ENCODE results near the gene TELO2. TPM values are rescaled to one million over a fixed set of nuclear protein-coding genes. Genes with fewer than 3 reads are reported as not detected.

Gene TELO2
- total RNA-seq, 4 donors from 2014 or later: 37.1 to 84.6 (median 45.3) TPM

GRCh38 chr16:1502092-1503004 is 9.2 kb downstream of the TELO2 start:
- no peak for DNase-seq (ENCODE audit: low spot score in 2 of 2)
- H3K36me3 ChIP-seq: peaks cover 0 to 97% (median 25%) of the 10 kb centered on the region in 3 donors
- WGBS, 2 donors: 97 to 98% methylated on average over 25 to 26 of the region's 42 CpGs

GRCh38 chr16:1503110-1503955 is 10.2 kb downstream of the TELO2 start:
- H3K4me1 ChIP-seq: no peaks in the 10 kb centered on the region
- DNase-seq (ENCODE audit: low spot score in 2 of 2): no peak
- 95 to 96% methylated on average over 37 of the region's 37 CpGs for WGBS, 2 donors
- H3K36me3 ChIP-seq: peaks cover 0 to 94% (median 25%) of the 10 kb centered on the region in 3 donors
- no peak overlapping the region for H3K27ac ChIP-seq
- no peaks in the 10 kb centered on the region for H3K9me3 ChIP-seq
- TF ChIP-seq CTCF (IDR thresholded peaks at IDR 0.05) (no peak), EP300 (IDR thresholded peaks at IDR 0.05) (no peak), POLR2A (IDR thresholded peaks at IDR 0.05) (no peak)
- H3K4me3 ChIP-seq: no peak overlapping the region
- H3K27me3 ChIP-seq: no peaks in the 10 kb centered on the region

More at GRCh38 chr16:1502092-1503004, 9.2 kb downstream of the TELO2 start:
- H3K4me1 ChIP-seq: no peaks in the 10 kb centered on the region
- H3K27ac ChIP-seq: no peak overlapping the region
- H3K27me3 ChIP-seq: no peaks in the 10 kb centered on the region
- H3K9me3 ChIP-seq: no peaks in the 10 kb centered on the region
- no peak for TF ChIP-seq EP300 (IDR thresholded peaks at IDR 0.05)
- H3K4me3 ChIP-seq: no peak overlapping the region

GRCh38 chr16:1505073-1505844 is 12.1 kb downstream of the TELO2 start:
- 90 to 95% methylated on average over 31 to 33 of the region's 37 CpGs for WGBS, 2 donors
- no peaks in the 10 kb centered on the region for H3K4me1 ChIP-seq

GRCh38 chr16:1505912-1506311 is 12.8 kb downstream of the TELO2 start:
- no peak for DNase-seq (ENCODE audit: low spot score in 2 of 2)
- Histone ChIP-seq H3K36me3 (peaks cover 0 to 94% (median 18%) of the 10 kb centered on the region in 3 donors), H3K4me3 (no peak overlapping the region), H3K4me1 (no peaks in the 10 kb centered on the region), H3K27me3 (no peaks in the 10 kb centered on the region), H3K27ac (no peak overlapping the region), H3K9me3 (no peaks in the 10 kb centered on the region)
- TF ChIP-seq POLR2A (IDR thresholded peaks at IDR 0.05): no peak
- TF ChIP-seq EP300 (IDR thresholded peaks at IDR 0.05): no peak
- WGBS, 2 donors: 92 to 96% methylated on average over 16 to 19 of the region's 22 CpGs

More at GRCh38 chr16:1505073-1505844, 12.1 kb downstream of the TELO2 start:
- peaks cover 0 to 94% (median 18%) of the 10 kb centered on the region in 3 donors for H3K36me3 ChIP-seq
- H3K27ac ChIP-seq: no peak overlapping the region
- no peak for DNase-seq (ENCODE audit: low spot score in 2 of 2)
- H3K9me3 ChIP-seq: no peaks in the 10 kb centered on the region
- H3K4me3 ChIP-seq: no peak overlapping the region
- H3K27me3 ChIP-seq: no peaks in the 10 kb centered on the region
- TF ChIP-seq POLR2A (IDR thresholded peaks at IDR 0.05) (no peak), EP300 (IDR thresholded peaks at IDR 0.05) (no peak), CTCF (IDR thresholded peaks at IDR 0.05) (no peak)

GRCh38 chr16:1506494-1507213 is 13.5 kb downstream of the TELO2 start:
- peaks cover 0 to 94% (median 13%) of the 10 kb centered on the region in 3 donors for H3K36me3 ChIP-seq
- H3K4me1 ChIP-seq: no peaks in the 10 kb centered on the region
- no peak for DNase-seq (ENCODE audit: low spot score in 2 of 2)
- 87 to 88% methylated on average over 24 to 34 of the region's 37 CpGs for WGBS, 2 donors
- no peaks in the 10 kb centered on the region for H3K9me3 ChIP-seq
- no peak overlapping the region for H3K4me3 ChIP-seq
- no peaks in the 10 kb centered on the region for H3K27me3 ChIP-seq
- H3K27ac ChIP-seq: no peak overlapping the region
- TF ChIP-seq EP300 (IDR thresholded peaks at IDR 0.05): no peak
